Measurements from ENCODE around the gene AEBP1.

Gene AEBP1

DNA sequence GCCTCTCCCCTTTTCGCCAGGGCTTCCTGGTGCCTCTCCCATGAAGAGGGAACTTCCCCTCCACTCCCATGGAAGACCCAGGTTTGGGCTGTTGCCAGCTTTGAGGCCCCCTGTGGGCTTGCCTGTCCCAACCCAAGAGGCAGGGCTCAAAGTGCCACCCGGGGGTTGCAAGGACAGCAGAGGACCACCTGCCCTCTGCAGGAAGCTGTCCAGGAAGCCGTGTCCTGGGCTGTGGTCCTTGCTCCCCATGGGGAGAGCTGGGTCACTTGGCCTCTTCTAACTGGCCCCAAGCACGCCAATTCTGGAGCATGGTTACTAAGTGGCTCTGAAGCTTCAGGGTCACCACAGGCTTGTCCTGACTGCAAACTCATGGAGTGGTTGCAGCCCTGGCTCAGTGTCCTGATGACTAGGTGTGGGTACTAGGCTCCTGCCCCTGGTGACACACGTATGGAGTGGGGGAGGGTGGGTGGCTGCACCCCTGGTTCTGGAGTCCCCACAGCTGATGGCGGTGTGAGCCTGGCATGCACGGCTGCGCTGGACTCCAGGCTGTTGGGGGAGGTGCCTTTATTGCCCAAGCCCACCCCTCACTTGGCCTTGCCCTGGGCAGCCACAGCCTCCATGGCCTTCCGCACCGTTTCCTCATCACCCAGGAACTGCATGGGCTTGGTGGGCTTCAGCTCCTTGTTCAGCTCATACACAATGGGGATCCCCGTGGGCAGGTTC, 41.8 kb upstream of the AEBP1 start:
- Histone ChIP-seq H3K4me3 (ENCODE audit: low read depth in 1 of 2, low read length in 2 of 2) (no peak overlapping the region), H3K4me1 (ENCODE audit: insufficient read depth, low read length) (peaks cover 13% of the 10 kb centered on the region), H3K27ac (ENCODE audit: low read depth, low read length) (no peak overlapping the region), H3K36me3 (ENCODE audit: insufficient read depth, low read length) (peaks cover 47% of the 10 kb centered on the region), H3K9me3 (ENCODE audit: low read length) (no peaks in the 10 kb centered on the region), H3K9ac (ENCODE audit: low read length) (no peak overlapping the region), H3K27me3 (ENCODE audit: control insufficient read depth in 1 of 2, insufficient read depth in 2 of 2, low read length in 2 of 2) (no peaks in the 10 kb centered on the region)

DNA sequence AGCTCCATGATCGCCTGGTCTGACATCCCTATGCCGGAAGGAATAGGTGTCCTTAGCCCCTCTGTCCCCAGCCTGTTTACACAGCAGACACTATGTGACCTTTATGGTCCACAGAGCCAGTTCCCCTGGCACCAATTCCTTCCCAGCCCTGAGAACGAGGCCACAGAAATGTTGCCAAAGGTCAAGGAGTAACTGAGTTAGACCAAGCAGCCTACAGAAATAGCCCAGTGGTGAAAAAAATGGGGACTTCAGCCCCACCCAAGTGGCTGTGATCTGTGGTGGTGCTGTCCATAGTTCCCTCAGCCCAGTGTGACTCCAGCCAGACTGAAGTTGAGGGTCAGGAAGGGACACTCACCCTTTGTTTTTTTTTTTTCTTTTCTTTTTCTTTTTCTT, 41.2 kb upstream of the AEBP1 start:
- Histone ChIP-seq H3K27ac (ENCODE audit: low read depth, low read length) (no peak overlapping the region), H3K4me1 (ENCODE audit: insufficient read depth, low read length) (peaks cover 13% of the 10 kb centered on the region), H3K27me3 (ENCODE audit: control insufficient read depth in 1 of 2, insufficient read depth in 2 of 2, low read length in 2 of 2) (no peaks in the 10 kb centered on the region), H3K9me3 (ENCODE audit: low read length) (no peaks in the 10 kb centered on the region), H3K9ac (ENCODE audit: low read length) (no peak overlapping the region), H3K36me3 (ENCODE audit: insufficient read depth, low read length) (peaks cover 41% of the 10 kb centered on the region), H3K4me3 (ENCODE audit: low read depth in 1 of 2, low read length in 2 of 2) (no peak overlapping the region)

DNA sequence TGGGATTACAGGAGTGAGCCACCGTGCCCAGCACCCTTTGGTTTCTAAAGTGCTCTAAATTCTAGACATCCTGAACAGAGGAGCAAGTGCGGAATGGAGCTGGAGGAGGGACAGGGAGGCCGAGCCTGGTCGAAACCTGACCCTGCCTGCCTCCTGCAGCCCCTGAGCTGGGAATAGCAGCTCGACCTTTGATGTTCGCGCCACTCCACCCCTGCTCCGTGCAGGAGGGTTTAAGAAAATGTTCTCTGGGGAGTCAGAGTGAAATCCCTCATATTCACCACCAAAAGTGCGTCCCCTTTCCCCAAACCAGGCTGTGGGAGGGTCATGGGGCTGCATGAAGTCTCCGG, 40.6 kb upstream of the AEBP1 start:
- H3K4me3 ChIP-seq (ENCODE audit: low read depth in 1 of 2, low read length in 2 of 2): no peak overlapping the region
- H3K4me1 ChIP-seq (ENCODE audit: insufficient read depth, low read length): peaks cover 13% of the 10 kb centered on the region
- H3K9ac ChIP-seq (ENCODE audit: low read length): no peak overlapping the region
- H3K27me3 ChIP-seq (ENCODE audit: control insufficient read depth in 1 of 2, insufficient read depth in 2 of 2, low read length in 2 of 2): no peaks in the 10 kb centered on the region
- H3K36me3 ChIP-seq (ENCODE audit: insufficient read depth, low read length): peaks cover 35% of the 10 kb centered on the region
- no peaks in the 10 kb centered on the region for H3K9me3 ChIP-seq (ENCODE audit: low read length)
- H3K27ac ChIP-seq (ENCODE audit: low read depth, low read length): no peak overlapping the region

DNA sequence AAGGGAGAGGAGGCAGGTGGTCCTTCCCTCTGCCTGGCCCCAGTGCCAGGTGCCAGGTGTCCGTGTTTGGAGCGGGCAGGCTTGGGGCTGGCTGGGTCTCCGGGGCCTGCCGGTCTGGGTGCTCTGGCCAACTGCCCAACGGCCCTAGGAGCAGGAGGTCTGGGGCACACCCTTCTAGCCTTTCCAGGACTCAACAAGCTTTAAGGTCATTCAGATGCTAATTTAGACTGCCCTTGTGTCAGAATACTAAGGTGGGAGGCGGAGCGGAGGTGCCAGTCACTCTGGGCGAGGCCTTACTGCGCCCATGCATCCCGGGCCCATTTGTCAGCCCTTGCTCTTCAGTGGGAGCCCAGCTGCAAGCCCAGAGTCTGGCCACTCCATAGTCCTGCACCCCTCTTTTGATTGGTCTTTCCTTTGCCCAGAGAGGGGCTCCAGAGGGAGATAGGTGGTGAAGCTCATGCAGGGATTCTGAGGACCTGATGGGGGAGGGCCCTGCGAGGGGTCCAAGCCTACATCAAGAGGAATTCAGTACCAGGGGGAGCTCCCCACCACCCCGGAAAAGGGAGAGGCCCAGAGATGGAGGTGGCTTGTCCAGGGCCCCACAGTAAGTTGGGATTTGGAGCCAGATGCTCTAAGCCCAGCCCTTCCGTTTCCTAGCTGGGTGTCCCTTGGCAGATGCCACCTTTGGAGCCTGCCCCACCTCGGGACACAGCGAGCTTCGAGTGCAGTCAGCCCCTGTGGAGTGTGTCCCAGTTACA, 40.1 kb upstream of the AEBP1 start:
- Histone ChIP-seq H3K9me3 (ENCODE audit: low read length) (no peaks in the 10 kb centered on the region), H3K27ac (ENCODE audit: low read depth, low read length) (no peak overlapping the region), H3K4me1 (ENCODE audit: insufficient read depth, low read length) (peaks cover 13% of the 10 kb centered on the region), H3K36me3 (ENCODE audit: insufficient read depth, low read length) (peaks cover 29% of the 10 kb centered on the region), H3K9ac (ENCODE audit: low read length) (no peak overlapping the region), H3K27me3 (ENCODE audit: control insufficient read depth in 1 of 2, insufficient read depth in 2 of 2, low read length in 2 of 2) (no peaks in the 10 kb centered on the region), H3K4me3 (ENCODE audit: low read depth in 1 of 2, low read length in 2 of 2) (no peak overlapping the region)

DNA sequence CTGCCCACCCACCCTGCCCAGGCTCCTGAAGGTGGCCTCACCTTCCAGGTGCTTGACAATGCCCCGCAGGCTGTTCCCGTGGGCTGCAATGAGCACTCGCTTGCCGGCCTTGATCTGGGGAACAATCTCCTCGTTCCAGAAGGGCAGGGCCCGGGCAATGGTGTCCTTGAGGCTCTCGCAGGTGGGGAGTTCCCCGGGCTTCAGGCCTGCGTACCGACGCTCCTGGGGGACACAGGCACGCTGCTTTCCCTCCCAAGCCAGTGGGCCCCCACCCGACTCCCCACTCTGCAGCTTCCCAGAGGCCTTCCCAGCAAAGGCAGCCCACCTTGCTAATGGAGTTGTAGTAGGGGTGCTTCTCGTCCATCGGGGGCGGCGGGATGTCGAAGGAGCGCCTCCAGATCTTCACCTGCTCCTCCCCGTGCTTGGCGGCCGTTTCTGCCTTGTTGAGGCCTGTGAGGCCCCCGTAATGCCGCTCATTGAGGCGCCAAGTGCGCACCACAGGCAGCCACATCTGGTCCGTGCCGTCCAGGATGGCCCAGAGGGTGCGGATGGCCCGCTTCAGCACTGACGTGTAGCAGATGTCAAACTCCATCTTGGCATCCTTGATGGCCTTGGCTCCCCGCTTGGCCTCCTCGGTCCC, 39.2 kb upstream of the AEBP1 start:
- H3K27me3 ChIP-seq (ENCODE audit: control insufficient read depth in 1 of 2, insufficient read depth in 2 of 2, low read length in 2 of 2): no peaks in the 10 kb centered on the region
- H3K36me3 ChIP-seq (ENCODE audit: insufficient read depth, low read length): peaks cover 21% of the 10 kb centered on the region
- peaks cover 13% of the 10 kb centered on the region for H3K4me1 ChIP-seq (ENCODE audit: insufficient read depth, low read length)
- H3K9ac ChIP-seq (ENCODE audit: low read length): no peak overlapping the region
- no peak overlapping the region for H3K4me3 ChIP-seq (ENCODE audit: low read depth in 1 of 2, low read length in 2 of 2)
- no peaks in the 10 kb centered on the region for H3K9me3 ChIP-seq (ENCODE audit: low read length)
- no peak overlapping the region for H3K27ac ChIP-seq (ENCODE audit: low read depth, low read length)

DNA sequence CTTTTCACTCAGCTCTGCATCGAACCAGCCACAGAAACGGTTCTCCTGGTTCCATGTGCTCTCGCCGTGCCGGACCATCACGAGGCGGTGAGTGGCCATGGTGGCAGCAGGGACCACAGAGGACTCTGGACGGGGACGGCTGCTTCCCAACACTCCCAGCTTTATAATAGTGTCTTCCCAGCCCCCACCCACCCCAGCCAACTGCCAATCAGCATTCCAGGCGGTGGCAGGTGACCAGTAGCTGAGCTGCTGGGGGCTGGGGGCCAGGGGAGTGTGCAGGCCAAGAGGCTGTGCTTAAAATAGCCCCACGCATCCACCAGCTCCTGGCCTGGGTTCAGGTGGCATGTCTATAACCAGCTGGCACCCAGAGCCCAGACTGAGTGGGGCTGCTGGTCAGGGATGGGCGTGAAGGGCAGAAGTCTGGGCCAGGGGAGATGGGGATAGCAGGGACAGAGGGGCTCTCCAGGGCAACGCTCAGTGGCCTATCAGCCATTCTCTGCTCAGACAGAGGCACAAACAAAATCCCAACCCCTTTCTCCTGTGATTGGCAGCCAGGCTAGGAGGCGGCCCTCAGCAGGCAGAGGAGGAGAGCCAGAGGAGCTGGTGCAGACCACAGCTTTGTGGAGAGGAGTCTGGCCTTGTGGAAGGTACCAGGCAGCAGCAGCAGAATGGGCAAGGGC, 38.6 kb upstream of the AEBP1 start, which contains the start of gene PGAM2:
Gene PGAM2, minus strand, starts transcription at position 137 of the 680 bp plus-strand sequence. Its CDS starts 38 bp downstream, at position 99.
- Histone ChIP-seq H3K4me1 (ENCODE audit: insufficient read depth, low read length) (peaks cover 13% of the 10 kb centered on the region), H3K36me3 (ENCODE audit: insufficient read depth, low read length) (peaks cover 14% of the 10 kb centered on the region), H3K4me3 (ENCODE audit: low read depth in 1 of 2, low read length in 2 of 2) (no peak within 1 kb of the TSS), H3K27me3 (ENCODE audit: control insufficient read depth in 1 of 2, insufficient read depth in 2 of 2, low read length in 2 of 2) (no peaks in the 10 kb centered on the region), H3K27ac (ENCODE audit: low read depth, low read length) (no peak within 1 kb of the TSS), H3K9me3 (ENCODE audit: low read length) (no peaks in the 10 kb centered on the region), H3K9ac (ENCODE audit: low read length) (no peak within 1 kb of the TSS)

DNA sequence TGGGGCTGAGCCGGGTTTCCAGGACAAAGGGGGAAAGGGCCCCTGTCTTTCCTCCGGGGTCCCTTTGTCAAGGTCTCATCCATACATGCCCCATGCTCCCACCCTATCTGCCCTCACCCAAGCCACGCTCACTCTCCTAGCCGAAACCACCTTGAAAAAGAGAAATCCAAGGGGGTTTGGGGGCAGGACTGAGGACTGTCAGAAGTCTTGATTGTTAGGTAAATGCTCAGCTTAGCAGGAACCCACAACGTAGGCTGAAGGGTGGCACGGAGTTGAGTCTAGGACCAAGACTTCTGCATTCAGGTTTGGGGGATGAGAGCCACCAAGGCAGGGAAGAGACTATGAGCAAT, 38.1 kb upstream of the AEBP1 start:
- Histone ChIP-seq H3K4me3 (ENCODE audit: low read depth in 1 of 2, low read length in 2 of 2) (no peak overlapping the region), H3K9me3 (ENCODE audit: low read length) (no peaks in the 10 kb centered on the region), H3K9ac (ENCODE audit: low read length) (no peak overlapping the region), H3K36me3 (ENCODE audit: insufficient read depth, low read length) (peaks cover 9% of the 10 kb centered on the region), H3K4me1 (ENCODE audit: insufficient read depth, low read length) (peaks cover 13% of the 10 kb centered on the region), H3K27ac (ENCODE audit: low read depth, low read length) (no peak overlapping the region), H3K27me3 (ENCODE audit: control insufficient read depth in 1 of 2, insufficient read depth in 2 of 2, low read length in 2 of 2) (no peaks in the 10 kb centered on the region)

DNA sequence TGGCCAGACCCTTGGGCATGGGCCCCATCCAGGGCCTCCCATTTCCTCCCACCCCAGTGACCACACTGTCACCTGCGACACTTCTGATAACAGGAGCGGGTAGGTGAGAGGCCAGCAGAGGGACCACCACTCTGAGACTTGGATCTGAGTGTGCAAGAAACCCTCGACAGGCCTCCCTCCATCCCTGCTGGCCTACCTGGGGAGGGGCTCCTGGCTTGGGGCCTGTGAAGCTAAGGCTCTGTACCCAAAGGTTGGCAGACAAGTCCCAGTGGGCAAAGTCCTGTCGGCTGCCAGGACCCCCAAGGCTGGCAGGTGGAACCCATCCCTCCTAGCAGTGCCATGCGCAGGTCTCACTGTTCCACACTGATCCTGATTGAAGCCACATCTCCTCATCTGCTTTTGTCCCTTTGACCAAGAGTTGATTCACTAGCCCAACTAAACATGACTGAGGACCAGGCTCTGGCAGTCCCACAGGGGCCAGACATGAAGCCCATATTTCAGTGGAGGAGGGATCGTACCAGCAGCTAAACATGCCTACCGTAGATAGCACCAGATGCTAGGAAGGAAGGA, 37.6 kb upstream of the AEBP1 start:
- Histone ChIP-seq H3K27me3 (ENCODE audit: control insufficient read depth in 1 of 2, insufficient read depth in 2 of 2, low read length in 2 of 2) (no peaks in the 10 kb centered on the region), H3K9ac (ENCODE audit: low read length) (no peak overlapping the region), H3K9me3 (ENCODE audit: low read length) (no peaks in the 10 kb centered on the region), H3K4me1 (ENCODE audit: insufficient read depth, low read length) (peaks cover 13% of the 10 kb centered on the region), H3K36me3 (ENCODE audit: insufficient read depth, low read length) (peaks cover 6% of the 10 kb centered on the region), H3K4me3 (ENCODE audit: low read depth in 1 of 2, low read length in 2 of 2) (no peak overlapping the region), H3K27ac (ENCODE audit: low read depth, low read length) (no peak overlapping the region)

DNA sequence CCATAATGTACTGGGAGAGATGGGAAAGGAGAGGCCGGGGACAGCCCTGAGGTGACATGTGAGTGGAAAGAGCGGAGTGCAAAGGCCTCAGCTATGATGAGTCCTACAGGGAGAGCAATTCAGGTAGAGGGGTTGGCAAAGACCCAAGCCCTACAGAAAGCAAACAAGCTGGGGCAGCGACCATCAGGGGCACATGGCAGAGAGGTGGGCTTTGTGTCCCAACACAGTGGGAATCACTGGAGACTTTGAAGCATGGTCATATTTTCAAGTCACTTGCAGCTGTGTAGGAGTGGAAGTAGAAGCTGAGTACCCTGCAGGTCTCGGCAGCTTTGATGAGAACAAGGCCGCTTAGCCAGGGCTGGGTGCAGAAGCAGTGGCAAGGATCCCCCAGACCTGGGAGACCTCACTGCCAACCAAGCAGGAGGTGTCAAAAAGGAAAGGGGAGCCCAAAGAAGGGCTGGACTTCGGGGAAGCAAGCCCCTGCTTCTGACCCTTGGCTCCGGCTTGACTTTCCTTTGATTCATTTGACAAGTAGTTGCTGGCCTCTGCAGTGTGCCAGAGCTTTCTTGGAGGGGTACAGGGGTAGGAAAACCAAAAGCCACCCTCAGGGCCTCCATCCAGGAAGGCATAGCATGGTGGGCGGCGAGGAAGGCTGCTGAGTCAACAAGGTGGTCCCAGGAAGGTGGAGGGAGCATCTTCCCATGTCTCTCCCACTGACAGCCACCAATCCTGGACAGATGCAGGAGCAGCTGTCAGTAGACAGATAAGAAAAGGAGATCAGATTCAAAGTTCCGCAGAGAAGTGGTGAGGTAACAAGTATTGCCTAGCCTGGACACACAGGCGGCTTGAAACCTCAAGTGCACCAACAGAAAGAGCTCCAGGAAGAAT, 36.8 kb upstream of the AEBP1 start:
- H3K9ac ChIP-seq (ENCODE audit: low read length): no peak overlapping the region
- H3K36me3 ChIP-seq (ENCODE audit: insufficient read depth, low read length): no peaks in the 10 kb centered on the region
- no peaks in the 10 kb centered on the region for H3K27me3 ChIP-seq (ENCODE audit: control insufficient read depth in 1 of 2, insufficient read depth in 2 of 2, low read length in 2 of 2)
- peaks cover 20% of the 10 kb centered on the region for H3K4me1 ChIP-seq (ENCODE audit: insufficient read depth, low read length)
- no peak overlapping the region for H3K27ac ChIP-seq (ENCODE audit: low read depth, low read length)
- no peak overlapping the region for H3K4me3 ChIP-seq (ENCODE audit: low read depth in 1 of 2, low read length in 2 of 2)
- H3K9me3 ChIP-seq (ENCODE audit: low read length): no peaks in the 10 kb centered on the region

DNA sequence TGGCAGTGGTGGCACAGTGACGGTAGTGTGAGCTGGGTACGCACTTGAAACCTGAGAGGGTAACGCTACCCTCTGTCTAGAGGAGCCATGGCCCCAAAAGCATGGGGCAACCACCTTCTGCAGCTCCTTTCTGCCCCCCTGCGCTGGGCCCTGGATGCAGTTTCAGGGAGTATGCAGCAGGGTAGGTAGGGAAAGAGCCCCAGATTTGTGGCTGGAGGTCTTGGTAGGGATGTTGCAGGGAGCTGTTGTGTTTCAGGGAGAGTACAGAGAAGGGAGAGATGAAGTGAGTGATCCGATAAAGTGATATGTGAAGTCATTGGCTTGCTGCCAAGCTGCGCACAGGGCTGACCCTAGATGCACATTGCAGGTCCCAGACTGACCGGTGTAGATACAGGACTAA, 36.1 kb upstream of the AEBP1 start:
- Histone ChIP-seq H3K4me1 (ENCODE audit: insufficient read depth, low read length) (peaks cover 27% of the 10 kb centered on the region), H3K4me3 (ENCODE audit: low read depth in 1 of 2, low read length in 2 of 2) (no peak overlapping the region), H3K27ac (ENCODE audit: low read depth, low read length) (no peak overlapping the region), H3K36me3 (ENCODE audit: insufficient read depth, low read length) (peaks cover 6% of the 10 kb centered on the region), H3K9me3 (ENCODE audit: low read length) (no peaks in the 10 kb centered on the region), H3K27me3 (ENCODE audit: control insufficient read depth in 1 of 2, insufficient read depth in 2 of 2, low read length in 2 of 2) (no peaks in the 10 kb centered on the region), H3K9ac (ENCODE audit: low read length) (no peak overlapping the region)
